Measurements from ENCODE around the gene CYP4X1.
"Not testable (repeated sequence)": the region's sequence is repeated elsewhere in the genome, so short reads cannot be mapped to it uniquely, and the experiment has no call there.

Gene CYP4X1

DNA sequence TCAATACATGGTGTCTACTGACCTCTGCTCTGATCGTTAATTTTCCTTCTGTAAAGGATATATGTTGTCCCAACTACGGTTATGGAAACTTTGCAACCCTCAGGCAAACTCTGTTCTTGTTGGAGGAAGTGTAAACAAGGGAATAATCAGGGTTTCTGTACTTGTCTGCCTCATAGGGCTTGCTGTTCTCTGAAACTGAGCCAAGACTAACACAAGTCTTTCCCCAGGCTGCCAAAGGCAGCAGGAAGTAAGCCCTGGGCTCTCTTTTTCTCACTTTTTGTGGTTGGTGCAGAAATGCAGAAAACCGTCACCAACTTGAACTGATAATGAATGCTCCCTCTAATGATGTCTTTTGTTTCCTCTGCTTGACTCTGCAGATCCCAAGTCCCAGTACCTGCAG is 7.6 kb downstream of the CYP4X1 start:
- TF ChIP-seq, protein P1, sequence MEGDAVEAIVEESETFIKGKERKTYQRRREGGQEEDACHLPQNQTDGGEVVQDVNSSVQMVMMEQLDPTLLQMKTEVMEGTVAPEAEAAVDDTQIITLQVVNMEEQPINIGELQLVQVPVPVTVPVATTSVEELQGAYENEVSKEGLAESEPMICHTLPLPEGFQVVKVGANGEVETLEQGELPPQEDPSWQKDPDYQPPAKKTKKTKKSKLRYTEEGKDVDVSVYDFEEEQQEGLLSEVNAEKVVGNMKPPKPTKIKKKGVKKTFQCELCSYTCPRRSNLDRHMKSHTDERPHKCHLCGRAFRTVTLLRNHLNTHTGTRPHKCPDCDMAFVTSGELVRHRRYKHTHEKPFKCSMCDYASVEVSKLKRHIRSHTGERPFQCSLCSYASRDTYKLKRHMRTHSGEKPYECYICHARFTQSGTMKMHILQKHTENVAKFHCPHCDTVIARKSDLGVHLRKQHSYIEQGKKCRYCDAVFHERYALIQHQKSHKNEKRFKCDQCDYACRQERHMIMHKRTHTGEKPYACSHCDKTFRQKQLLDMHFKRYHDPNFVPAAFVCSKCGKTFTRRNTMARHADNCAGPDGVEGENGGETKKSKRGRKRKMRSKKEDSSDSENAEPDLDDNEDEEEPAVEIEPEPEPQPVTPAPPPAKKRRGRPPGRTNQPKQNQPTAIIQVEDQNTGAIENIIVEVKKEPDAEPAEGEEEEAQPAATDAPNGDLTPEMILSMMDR (conservative IDR thresholded peaks at IDR 0.05; ENCODE audit: low read depth, low read length): no peak
- no peak overlapping the region for H3K4me3 ChIP-seq (ENCODE audit: low read length)
- DNase-seq (ENCODE audit: low read depth): peak; percentile 38

DNA sequence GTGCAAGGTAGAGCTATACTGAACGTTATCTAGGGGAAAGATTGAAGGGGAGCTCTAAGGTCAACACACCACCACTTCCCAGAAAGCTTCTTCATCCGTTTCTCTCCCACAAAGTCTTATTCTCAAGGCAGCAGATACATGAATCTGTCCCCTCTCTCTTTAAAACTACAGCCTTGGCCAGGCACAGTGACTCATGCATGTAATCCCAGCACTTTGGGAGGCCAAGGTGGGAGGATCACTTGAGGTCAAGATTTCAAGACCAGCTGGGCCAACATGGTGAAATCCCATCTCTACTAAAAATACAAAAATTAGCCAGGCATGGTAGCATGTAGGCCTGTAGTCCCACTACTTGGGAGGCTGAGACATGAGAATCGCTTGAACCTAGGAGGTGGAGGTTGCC is 8.1 kb downstream of the CYP4X1 start:
- TF ChIP-seq, protein P1 (conservative IDR thresholded peaks at IDR 0.05; ENCODE audit: low read depth, low read length): no peak
- no peak overlapping the region for H3K4me3 ChIP-seq (ENCODE audit: low read length)
- DNase-seq (ENCODE audit: low read depth): no peak

DNA sequence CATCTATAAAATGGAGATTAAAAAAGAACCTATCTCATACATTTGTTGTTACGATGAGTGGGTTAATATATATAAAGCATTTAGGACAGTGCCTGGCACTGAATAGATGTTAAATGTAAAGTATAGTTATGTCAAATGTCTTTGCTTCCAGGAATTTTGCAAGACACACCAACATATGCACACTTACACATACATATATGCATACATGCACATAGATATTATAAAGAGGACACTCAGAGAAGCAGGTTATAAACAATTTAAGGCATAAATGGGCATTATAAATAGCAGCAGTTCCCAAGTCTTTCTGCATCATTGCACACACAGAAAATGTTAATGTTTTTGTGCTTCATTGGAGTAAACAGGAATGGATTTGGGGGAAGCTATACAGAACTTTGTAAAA is 13.3 kb downstream of the CYP4X1 start:
- no peak overlapping the region for H3K4me3 ChIP-seq (ENCODE audit: low read length)
- TF ChIP-seq, protein P1 (conservative IDR thresholded peaks at IDR 0.05; ENCODE audit: low read depth, low read length): no peak
- no peak for DNase-seq (ENCODE audit: low read depth)

DNA sequence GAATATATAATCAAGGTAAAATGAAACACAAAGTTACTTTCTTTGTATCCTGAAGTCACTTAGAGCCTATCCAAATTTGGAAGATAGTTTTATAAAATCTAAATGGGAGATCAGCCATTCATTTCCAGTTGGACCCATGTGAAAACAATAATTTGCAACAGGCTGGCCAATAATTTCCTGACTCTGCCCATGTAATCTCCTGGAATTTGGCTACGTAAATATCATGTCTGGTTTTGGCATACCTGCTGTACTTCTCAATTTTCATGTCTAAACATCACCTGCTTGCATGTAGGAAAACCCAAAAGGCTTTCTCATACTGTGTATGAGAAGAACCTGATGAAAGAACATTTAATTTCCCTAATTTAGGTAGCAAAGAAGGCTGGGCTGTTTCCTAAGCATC is 35.9 kb downstream of the CYP4X1 start:
- TF ChIP-seq, protein P1 (conservative IDR thresholded peaks at IDR 0.05; ENCODE audit: low read depth, low read length): no peak
- H3K4me3 ChIP-seq (ENCODE audit: low read length): no peak overlapping the region
- DNase-seq (ENCODE audit: low read depth): no peak

DNA sequence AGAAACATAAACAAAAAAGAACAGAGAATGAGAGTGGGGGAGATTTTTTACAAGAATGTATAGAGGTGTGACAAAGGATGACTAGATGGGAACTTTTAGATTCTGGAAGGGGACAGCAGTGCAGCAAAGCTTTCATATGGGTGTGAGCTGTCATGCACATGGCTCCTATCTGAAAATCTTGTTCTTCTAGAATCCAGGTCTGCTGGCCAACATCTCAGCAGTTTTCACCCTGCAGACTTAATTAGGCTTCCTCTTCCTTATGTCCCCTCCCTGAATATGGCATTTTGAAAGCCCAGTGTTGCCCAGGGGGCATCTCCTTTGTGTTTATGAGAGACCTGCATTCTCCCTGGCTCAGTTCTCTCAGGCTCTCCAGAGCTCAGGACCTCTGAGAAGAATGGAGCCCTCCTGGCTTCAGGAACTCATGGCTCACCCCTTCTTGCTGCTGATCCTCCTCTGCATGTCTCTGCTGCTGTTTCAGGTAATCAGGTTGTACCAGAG is 43.7 kb downstream of the CYP4X1 start, which contains the start of gene CYP4Z1:
Gene CYP4Z1, plus strand, starts transcription at position 135 of the 498 bp plus-strand sequence. Its CDS starts 260 bp downstream, at position 395.
- DNase-seq (ENCODE audit: low read depth): no peak
- no peak within 1 kb of the TSS for H3K4me3 ChIP-seq (ENCODE audit: low read length)
- TF ChIP-seq, protein P1 (conservative IDR thresholded peaks at IDR 0.05; ENCODE audit: low read depth, low read length): no peak

DNA sequence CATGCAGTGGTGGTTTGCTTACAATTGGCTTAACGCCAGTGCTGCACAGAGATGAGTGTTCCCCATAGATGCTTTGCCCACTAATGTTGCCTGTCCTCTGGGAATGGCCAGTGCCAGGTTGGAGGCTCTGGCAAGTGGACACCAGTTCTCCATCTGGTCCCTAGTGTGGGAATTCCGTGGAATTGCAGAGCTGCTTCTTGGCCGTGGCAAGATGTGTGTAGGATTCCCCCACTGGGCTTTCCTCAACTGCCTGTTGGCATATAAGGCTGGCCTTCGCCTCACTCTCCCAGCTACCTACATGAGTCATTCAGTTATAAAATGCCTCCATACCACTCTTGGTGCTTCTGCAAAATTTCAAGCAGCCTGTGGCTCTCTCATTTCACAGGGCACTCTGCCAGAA is 45.6 kb downstream of the CYP4X1 start:
- not testable (repeated sequence) for DNase-seq (ENCODE audit: low read depth); H3K4me3 ChIP-seq (ENCODE audit: low read length)

DNA sequence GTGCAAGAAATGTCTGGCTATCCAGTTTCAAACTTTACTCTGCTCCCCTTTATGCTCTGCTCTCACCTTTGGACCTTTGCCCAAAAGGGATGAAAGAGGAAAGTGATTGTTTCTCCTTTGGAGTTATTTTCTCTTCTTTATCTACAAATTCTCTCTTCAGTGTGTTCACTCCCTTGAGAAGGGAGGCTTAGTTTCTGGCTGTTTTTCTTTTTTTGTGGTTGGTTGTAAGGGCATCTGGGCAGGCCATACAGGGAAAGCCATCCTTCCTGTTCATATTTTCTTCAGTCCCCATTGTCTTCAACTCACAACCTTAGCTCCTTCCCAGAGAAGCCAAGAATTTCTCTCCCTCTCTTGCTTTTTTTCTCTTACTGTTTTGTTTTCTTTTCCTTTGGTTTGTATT is 46.0 kb downstream of the CYP4X1 start:
- H3K4me3 ChIP-seq (ENCODE audit: low read length); DNase-seq (ENCODE audit: low read depth): not testable (repeated sequence)

DNA sequence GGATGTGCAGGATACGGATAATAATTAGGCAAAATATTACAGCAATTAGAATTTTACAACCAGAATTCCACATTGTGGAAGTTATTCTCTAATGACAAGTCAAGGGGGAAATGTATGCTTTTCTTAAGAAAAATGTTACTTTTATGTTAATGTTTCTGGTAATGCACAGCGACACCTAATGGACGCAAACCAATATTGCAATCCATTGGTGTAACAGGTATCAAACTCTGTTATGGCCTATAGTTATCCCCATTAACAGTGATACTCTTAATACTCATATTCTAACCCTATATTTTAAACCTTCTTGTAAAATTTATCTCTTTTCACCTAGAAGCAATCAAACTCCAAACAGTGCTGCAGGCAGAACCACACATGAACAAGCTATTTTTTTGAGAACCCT is 65.9 kb downstream of the CYP4X1 start:
- TF ChIP-seq, protein P1 (conservative IDR thresholded peaks at IDR 0.05; ENCODE audit: low read depth, low read length): peak; percentile 45
- H3K4me3 ChIP-seq (ENCODE audit: low read length); DNase-seq (ENCODE audit: low read depth): not testable (repeated sequence)
